ENCODE results near the gene NECAB3.

DNA sequence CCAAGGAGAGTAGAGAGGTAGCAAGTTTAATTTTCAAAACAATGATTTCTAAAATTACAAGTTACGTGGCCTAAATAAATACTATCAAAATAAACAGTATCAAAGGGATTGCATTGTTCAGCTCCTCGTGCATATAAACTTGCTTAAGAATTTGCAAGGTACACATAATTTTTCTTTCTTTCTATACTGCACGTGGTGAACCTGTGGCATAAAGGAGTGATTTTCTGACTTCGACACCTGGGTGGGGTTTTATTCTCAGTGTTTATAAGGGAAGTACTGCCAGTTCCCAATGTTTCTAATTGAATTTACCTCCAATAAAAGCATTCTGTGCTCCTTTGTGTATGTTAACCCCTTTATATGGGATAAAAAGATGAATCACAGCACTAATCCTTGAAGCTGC lies 62.2 kb downstream of the NECAB3 start:
- TF ChIP-seq, protein P1, sequence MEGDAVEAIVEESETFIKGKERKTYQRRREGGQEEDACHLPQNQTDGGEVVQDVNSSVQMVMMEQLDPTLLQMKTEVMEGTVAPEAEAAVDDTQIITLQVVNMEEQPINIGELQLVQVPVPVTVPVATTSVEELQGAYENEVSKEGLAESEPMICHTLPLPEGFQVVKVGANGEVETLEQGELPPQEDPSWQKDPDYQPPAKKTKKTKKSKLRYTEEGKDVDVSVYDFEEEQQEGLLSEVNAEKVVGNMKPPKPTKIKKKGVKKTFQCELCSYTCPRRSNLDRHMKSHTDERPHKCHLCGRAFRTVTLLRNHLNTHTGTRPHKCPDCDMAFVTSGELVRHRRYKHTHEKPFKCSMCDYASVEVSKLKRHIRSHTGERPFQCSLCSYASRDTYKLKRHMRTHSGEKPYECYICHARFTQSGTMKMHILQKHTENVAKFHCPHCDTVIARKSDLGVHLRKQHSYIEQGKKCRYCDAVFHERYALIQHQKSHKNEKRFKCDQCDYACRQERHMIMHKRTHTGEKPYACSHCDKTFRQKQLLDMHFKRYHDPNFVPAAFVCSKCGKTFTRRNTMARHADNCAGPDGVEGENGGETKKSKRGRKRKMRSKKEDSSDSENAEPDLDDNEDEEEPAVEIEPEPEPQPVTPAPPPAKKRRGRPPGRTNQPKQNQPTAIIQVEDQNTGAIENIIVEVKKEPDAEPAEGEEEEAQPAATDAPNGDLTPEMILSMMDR (IDR thresholded peaks at IDR 0.05; ENCODE audit: low read depth, low read length, poor library complexity, severe bottlenecking), result no peak
- TF ChIP-seq EZH2phosphoT487 (IDR thresholded peaks at IDR 0.05; ENCODE audit: borderline replicate concordance, low read length), result no peak

Data from DOHH2 (cell line).